Right atrium auricular region (tissue), 2 donors: Measurements from ENCODE around the gene SLC22A16. TPM values are rescaled to one million over a fixed set of nuclear protein-coding genes. Genes with fewer than 3 reads are reported as not detected.

Source experiments
- DNase-seq: peaks from one replicate; pipeline ENCODE4 v3.0.0-alpha.2; 2019; ENCODE audit warnings: low spot score
- H3K27ac ChIP-seq, 2 donors: fragments of 200-600 bp; sonication (generic); 1 replicate in 1 of 2; 2 replicates in 1 of 2; pipeline ENCODE4 v1.5.1; 2016 to 2019
- H3K27me3 ChIP-seq, 2 donors: fragments of 200-600 bp; sonication (generic); one replicate each; pipeline versions ENCODE4 v1.5.1 to v1.6.0; 2017 to 2019
- H3K36me3 ChIP-seq: fragments of 200-600 bp; sonication (generic); one replicate; pipeline ENCODE4 v1.5.1; 2016
- H3K4me1 ChIP-seq, 2 donors: fragments of 200-600 bp; sonication (generic); one replicate each; pipeline versions ENCODE4 v1.5.1 to v1.6.0; 2017 to 2019
- H3K4me3 ChIP-seq, 2 donors: fragments of 200-600 bp; sonication (generic); 1 replicate in 1 of 2; 2 replicates in 1 of 2; pipeline ENCODE4 v1.5.1; 2017 to 2019; ENCODE audit warnings: mild to moderate bottlenecking in 1 of 2, moderate library complexity in 1 of 2
- H3K9me3 ChIP-seq, 2 donors: fragments of 200-600 bp; sonication (generic); one replicate each; pipeline ENCODE4 v1.5.1; 2019
- CTCF ChIP-seq, 2 donors: fragments of 200-600 bp; sonication (generic); IDR thresholded peaks; one replicate each; pipeline ENCODE4 v1.5.1; 2019; ENCODE audit warnings: antibody characterized with exemption in 2 of 2
- total RNA-seq, 2 donors: library from RNA; depleted of rRNA; stranded (reverse); fragments of >200 nt; gene quantifications; one replicate each; pipeline ENCODE4 v1.1.0, GENCODE V29; 2016

SLC22A16 gene
- total RNA-seq, 2 donors from 2014 or later: not detected

- no peaks in the 10 kb centered on the region for H3K27me3 ChIP-seq
- no peak for TF ChIP-seq CTCF (IDR thresholded peaks at IDR 0.05)
- H3K27ac ChIP-seq: no peak overlapping the region
Measured at GRCh38 chr6:110390404-110390803, 86.0 kb downstream of the SLC22A16 start.

GRCh38 chr6:110389689-110390382 is 86.6 kb downstream of the SLC22A16 start:
- no peak overlapping the region for H3K4me3 ChIP-seq
- no peak for TF ChIP-seq CTCF (IDR thresholded peaks at IDR 0.05)
- H3K9me3 ChIP-seq: no peaks in the 10 kb centered on the region
- no peak for DNase-seq
- H3K27me3 ChIP-seq: no peaks in the 10 kb centered on the region
- no peaks in the 10 kb centered on the region for H3K36me3 ChIP-seq
- no peak overlapping the region for H3K27ac ChIP-seq
- peaks cover 0 to 12% of the 10 kb centered on the region in 2 donors for H3K4me1 ChIP-seq

More at GRCh38 chr6:110390404-110390803, 86.0 kb downstream of the SLC22A16 start:
- H3K36me3 ChIP-seq: no peaks in the 10 kb centered on the region
- no peak for DNase-seq
- H3K4me3 ChIP-seq: no peak overlapping the region
- H3K4me1 ChIP-seq: peaks cover 0 to 18% of the 10 kb centered on the region in 2 donors
- no peaks in the 10 kb centered on the region for H3K9me3 ChIP-seq

DNA sequence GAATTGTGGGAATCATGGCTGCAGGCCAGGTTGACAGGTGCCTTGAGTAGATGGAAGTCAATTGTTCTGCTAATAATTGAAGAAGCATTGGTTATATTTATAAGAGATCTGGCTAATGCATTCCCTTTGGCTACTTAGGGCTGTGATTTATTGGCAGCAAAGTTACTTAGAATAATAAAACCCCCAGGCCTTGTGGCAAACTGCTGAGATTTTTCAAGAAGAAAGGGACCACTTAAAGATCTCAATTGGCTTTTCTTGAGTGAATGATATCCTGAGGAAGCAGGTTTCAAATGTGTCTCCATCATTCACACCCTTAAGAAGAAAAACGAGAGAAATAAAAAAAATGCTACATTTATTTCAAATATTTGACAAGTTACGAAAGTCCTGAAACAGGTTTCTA is 88.4 kb downstream of the SLC22A16 start:
- Histone ChIP-seq H3K4me3 (no peak overlapping the region), H3K4me1 (peaks cover 0 to 5% of the 10 kb centered on the region in 2 donors), H3K36me3 (no peaks in the 10 kb centered on the region), H3K9me3 (no peaks in the 10 kb centered on the region), H3K27ac (no peak overlapping the region), H3K27me3 (no peaks in the 10 kb centered on the region)
- no peak for DNase-seq
- no peak for TF ChIP-seq CTCF (IDR thresholded peaks at IDR 0.05)

GRCh38 chr6:110385458-110385863 is 91.0 kb downstream of the SLC22A16 start:
- H3K4me3 ChIP-seq: no peak overlapping the region
- no peaks in the 10 kb centered on the region for H3K36me3 ChIP-seq
- no peaks in the 10 kb centered on the region for H3K9me3 ChIP-seq
- peaks cover 0 to 5% of the 10 kb centered on the region in 2 donors for H3K4me1 ChIP-seq
- H3K27ac ChIP-seq: no peak overlapping the region
- no peak for TF ChIP-seq CTCF (IDR thresholded peaks at IDR 0.05)
- no peaks in the 10 kb centered on the region for H3K27me3 ChIP-seq
- no peak for DNase-seq

GRCh38 chr6:110378552-110378951 is 97.9 kb downstream of the SLC22A16 start:
- Histone ChIP-seq H3K27ac (no peak overlapping the region), H3K27me3 (no peaks in the 10 kb centered on the region), H3K9me3 (no peaks in the 10 kb centered on the region), H3K4me3 (no peak overlapping the region), H3K36me3 (no peaks in the 10 kb centered on the region), H3K4me1 (no peaks in the 10 kb centered on the region)
- TF ChIP-seq CTCF (IDR thresholded peaks at IDR 0.05): no peak
- DNase-seq: no peak

Other genes with a start within 250 kb of the SLC22A16 start
- gene METTL24, start 118.3 kb downstream of the SLC22A16 start, total RNA-seq: 1 to 10 TPM; 1.2 to 1.5 TPM
- 10 to 100 TPM in 1 of 2 donors, 1 to 10 TPM in 1; 4.4 to 13.7 TPM for gene DDO, start 61.0 kb downstream of the SLC22A16 start, total RNA-seq